AG04450 (cell line): ENCODE measurements around the gene KHNYN. TPM values are rescaled to one million over a fixed set of nuclear protein-coding genes. Genes with fewer than 3 reads are reported as not detected.
"Not testable (repeated sequence)": the region's sequence is repeated elsewhere in the genome, so short reads cannot be mapped to it uniquely, and the experiment has no call there.

Experiments
- CTCF ChIA-PET: fragments of 300-600, 350-600 bp; formaldehyde crosslinking; extraction: SDS; loops from one replicate; lab custom pipeline; 2022; ENCODE audit warnings: antibody characterized with exemption, inconsistent platforms; lab: Charles Lee
- POLR2A ChIA-PET: fragments of 350-600 bp; formaldehyde crosslinking; extraction: SDS; loops from one replicate; lab custom pipeline; 2021; ENCODE audit warnings: antibody characterized with exemption, inconsistent platforms; lab: Yijun Ruan, JAX
- DNase-seq: peaks from one replicate; pipeline ENCODE4 v3.0.0-alpha.2; 2011; ENCODE audit warnings: low read depth, low spot score
- H3K27ac ChIP-seq: one replicate; pipeline ENCODE4 v1.5.1; 2012; ENCODE audit warnings: low read depth, low read length, control low read depth
- H3K27me3 ChIP-seq: one replicate; pipeline ENCODE4 v1.6.0; 2012; ENCODE audit warnings: low read length; ENCODE audit not compliant: control insufficient read depth, insufficient read depth
- H3K4me3 ChIP-seq: 2 replicates; pipeline ENCODE4 v1.5.1; 2011; ENCODE audit warnings: mild to moderate bottlenecking, low read depth, low read length, control low read depth
- H3K9me3 ChIP-seq: 2 replicates; pipeline ENCODE4 v1.5.1; 2012; ENCODE audit warnings: low read length; ENCODE audit not compliant: control insufficient read depth, insufficient read depth
- polyA plus RNA-seq: library from polyadenylated mRNA; depleted of rRNA; stranded (reverse); fragments of >200 nt; gene quantifications from 2 replicates; pipeline ENCODE4 v1.2.3, GENCODE V29; 2011
- TF ChIP-seq, protein P1 (sequence below): IDR thresholded peaks from 2 replicates; pipeline ENCODE4 v1.5.1; 2011; ENCODE audit warnings: low read depth, low read length, control low read depth, inconsistent platforms

Gene KHNYN
- polyA plus RNA-seq, 1 experiment: 16.8 TPM

DNA sequence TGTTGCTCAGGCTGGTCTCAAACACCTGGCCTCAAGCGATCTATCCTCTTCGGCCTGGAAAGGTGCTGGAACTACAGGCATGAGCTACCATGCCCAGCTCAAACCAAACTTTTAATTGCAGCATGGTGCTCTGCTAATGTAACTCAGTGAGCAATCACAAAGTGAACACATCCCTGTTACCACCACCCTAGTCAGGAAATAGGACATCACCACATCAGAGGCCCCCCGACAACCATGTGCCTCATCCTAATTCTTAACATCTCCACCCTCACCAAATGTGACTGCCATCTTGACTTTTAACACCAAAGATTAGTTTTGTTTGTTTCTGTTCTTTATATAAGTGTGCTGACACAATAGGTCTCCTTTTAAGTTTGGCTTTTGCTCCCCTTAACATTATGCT is 35.6 kb downstream of the KHNYN start:
- POLR2A ChIA-PET: no interaction called here
- no peaks in the 10 kb centered on the region for H3K9me3 ChIP-seq
- CTCF ChIA-PET: interaction anchor here (0.5 kb wide), 1 partner anchor 91 kb away, joined by 4 read pairs; no protein-coding TSS in a partner anchor
- no peaks in the 10 kb centered on the region for H3K27me3 ChIP-seq
- no peak overlapping the region for H3K4me3 ChIP-seq
- TF ChIP-seq, protein P1, sequence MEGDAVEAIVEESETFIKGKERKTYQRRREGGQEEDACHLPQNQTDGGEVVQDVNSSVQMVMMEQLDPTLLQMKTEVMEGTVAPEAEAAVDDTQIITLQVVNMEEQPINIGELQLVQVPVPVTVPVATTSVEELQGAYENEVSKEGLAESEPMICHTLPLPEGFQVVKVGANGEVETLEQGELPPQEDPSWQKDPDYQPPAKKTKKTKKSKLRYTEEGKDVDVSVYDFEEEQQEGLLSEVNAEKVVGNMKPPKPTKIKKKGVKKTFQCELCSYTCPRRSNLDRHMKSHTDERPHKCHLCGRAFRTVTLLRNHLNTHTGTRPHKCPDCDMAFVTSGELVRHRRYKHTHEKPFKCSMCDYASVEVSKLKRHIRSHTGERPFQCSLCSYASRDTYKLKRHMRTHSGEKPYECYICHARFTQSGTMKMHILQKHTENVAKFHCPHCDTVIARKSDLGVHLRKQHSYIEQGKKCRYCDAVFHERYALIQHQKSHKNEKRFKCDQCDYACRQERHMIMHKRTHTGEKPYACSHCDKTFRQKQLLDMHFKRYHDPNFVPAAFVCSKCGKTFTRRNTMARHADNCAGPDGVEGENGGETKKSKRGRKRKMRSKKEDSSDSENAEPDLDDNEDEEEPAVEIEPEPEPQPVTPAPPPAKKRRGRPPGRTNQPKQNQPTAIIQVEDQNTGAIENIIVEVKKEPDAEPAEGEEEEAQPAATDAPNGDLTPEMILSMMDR: no peak
- H3K27ac ChIP-seq: no peak overlapping the region
- no peak for DNase-seq

DNA sequence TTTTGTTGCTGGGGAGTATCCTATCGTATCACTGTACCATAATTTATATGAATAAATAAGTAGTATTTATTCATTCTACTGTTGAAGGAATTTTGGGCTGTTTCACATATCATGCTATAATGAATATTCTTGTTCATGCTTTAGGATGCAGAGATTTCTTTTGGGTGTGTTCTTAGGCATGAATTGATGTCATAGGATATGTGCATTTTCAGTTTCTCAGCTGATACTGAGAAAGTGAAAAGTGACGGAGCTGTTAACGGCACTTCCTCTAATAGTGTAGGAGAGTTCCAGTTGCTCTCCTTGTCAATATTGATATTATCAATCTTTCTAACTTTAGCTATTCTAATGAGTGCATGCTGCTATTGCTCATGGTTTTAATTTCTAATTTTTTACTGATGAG is 36.1 kb downstream of the KHNYN start:
- ChIA-PET POLR2A (no interaction called here), CTCF (interaction anchor here (0.5 kb wide), 1 partner anchor 91 kb away, joined by 4 read pairs; no protein-coding TSS in a partner anchor)
- Histone ChIP-seq H3K9me3 (no peaks in the 10 kb centered on the region), H3K27me3 (no peaks in the 10 kb centered on the region), H3K27ac (no peak overlapping the region), H3K4me3 (no peak overlapping the region)
- TF ChIP-seq, protein P1: no peak
- no peak for DNase-seq

DNA sequence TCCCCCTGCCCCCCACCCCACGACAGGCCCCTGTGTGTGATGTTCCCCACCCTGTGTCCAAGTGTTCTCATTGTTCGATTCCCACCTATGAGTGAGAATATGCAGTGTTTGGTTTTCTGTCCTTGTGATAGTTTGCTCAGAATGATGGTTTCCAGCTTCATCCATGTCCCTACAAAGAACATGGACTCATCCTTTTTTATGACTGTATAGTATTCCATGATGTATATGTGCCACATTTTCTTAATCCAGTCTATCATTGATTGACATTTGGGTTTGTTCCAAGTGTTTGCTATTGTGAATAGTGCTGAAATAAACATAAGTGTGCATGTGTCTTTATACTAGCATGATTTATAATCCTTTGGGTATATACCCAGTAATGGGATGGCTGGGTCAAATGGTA is 40.7 kb downstream of the KHNYN start:
- DNase-seq, CTCF ChIA-PET, H3K4me3 ChIP-seq, H3K9me3 ChIP-seq, POLR2A ChIA-PET, H3K27me3 ChIP-seq, H3K27ac ChIP-seq: not testable (repeated sequence)

DNA sequence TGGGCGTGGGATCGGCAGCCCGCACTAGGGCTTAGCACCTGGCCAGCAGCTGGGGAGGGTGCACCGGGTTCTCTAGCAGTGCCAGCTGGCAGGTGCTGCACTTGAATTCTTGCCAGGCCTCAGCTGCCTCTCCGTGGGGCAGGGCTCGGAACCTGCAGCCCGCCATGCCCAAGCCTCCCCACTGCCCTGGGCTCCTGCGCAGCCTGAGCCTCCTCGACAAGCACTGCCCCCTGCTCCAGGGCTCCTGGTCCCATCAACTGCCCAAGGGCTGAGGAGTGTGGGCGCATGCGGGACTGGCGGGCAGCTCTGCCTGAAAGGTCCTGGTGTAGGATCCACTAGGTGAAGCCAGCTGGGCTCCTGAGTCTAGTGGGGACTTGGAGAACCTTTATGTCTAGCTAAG is 43.5 kb downstream of the KHNYN start:
- H3K27ac ChIP-seq: no peak overlapping the region
- no peak overlapping the region for H3K4me3 ChIP-seq
- POLR2A ChIA-PET: no interaction called here
- TF ChIP-seq, protein P1: no peak
- CTCF ChIA-PET: no interaction called here
- no peak for DNase-seq
- H3K9me3 ChIP-seq: no peaks in the 10 kb centered on the region; the same call in 1 of the 2 replicates
- no peaks in the 10 kb centered on the region for H3K27me3 ChIP-seq

DNA sequence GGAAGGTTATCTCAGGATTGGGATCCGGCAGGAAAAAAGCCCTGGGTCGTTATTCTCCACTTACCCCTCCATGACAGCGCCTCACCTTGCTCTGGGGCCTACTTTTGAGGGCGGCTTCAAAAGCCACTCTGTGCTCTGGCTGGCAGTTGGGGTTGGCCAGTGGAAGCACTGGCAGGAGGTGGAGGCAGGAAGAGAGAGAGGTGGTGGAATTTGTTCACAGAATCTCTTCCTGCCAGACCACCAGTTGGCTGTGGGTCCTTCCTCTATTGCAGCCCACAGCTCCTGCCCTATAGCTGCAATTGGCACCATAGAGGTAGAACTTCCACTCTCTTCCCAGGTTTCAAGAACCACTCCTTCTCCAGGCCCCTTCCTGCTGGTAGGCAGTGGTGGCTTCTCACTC is 45.5 kb downstream of the KHNYN start:
- ChIA-PET CTCF (no interaction called here), POLR2A (no interaction called here)
- TF ChIP-seq, protein P1: no peak
- no peaks in the 10 kb centered on the region for H3K27me3 ChIP-seq
- H3K4me3 ChIP-seq: no peak overlapping the region
- H3K9me3 ChIP-seq: no peaks in the 10 kb centered on the region; the same call in 1 of the 2 replicates
- DNase-seq: no peak
- no peak overlapping the region for H3K27ac ChIP-seq

DNA sequence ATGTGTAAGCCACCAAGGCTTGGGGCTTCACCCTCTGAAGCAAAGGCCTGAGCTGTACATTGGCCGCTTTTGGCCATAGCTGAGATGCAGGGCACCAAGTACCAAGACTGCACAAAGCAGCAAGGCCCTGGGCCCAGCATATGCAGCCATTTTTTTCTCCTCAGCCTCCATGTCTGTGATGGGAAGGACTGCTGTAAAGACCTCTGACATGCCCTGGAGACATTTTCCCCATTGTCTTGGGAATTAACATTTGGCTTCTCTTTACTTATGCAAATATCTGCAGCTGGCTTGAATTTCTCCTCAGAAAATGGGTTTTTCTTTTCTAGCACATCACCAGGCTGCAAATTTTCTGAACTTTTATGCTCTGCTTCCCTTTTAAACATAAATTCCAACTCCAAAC is 50.2 kb downstream of the KHNYN start:
- H3K9me3 ChIP-seq, H3K4me3 ChIP-seq, CTCF ChIA-PET, POLR2A ChIA-PET, DNase-seq, H3K27me3 ChIP-seq, H3K27ac ChIP-seq: not testable (repeated sequence)
